Measurements from ENCODE around the gene LRIT2. TPM values are rescaled to one million over a fixed set of nuclear protein-coding genes. Genes with fewer than 3 reads are reported as not detected.

LRIT2 gene
- total RNA-seq, 3 donors from 2014 or later, result not detected

- H3K9me3 ChIP-seq, result no peaks in the 10 kb centered on the region
- no peaks in the 10 kb centered on the region for H3K4me1 ChIP-seq
- no peaks in the 10 kb centered on the region for H3K36me3 ChIP-seq
- no peak overlapping the region for H3K4me3 ChIP-seq
- H3K27ac ChIP-seq, result no peak overlapping the region
- H3K27me3 ChIP-seq, result no peaks in the 10 kb centered on the region
- intact Hi-C loops (cut with DNase I; ENCODE audit: low total_unique reads), result no loop called here
- no peak for DNase-seq (ENCODE audit: low spot score in 2 of 2)
- no peak for TF ChIP-seq POLR2AphosphoS5 (IDR thresholded peaks at IDR 0.05)
- no peak for TF ChIP-seq POLR2A (IDR thresholded peaks at IDR 0.05)
- no peak for TF ChIP-seq CTCF (IDR thresholded peaks at IDR 0.05)
These were observed 3.4 kb downstream of the LRIT2 start for GRCh38 chr10:84221916-84222315.

- DNase-seq (ENCODE audit: low spot score in 2 of 2), result no peak
- no peaks in the 10 kb centered on the region for H3K9me3 ChIP-seq
- H3K27ac ChIP-seq, result no peak overlapping the region
- no peak overlapping the region for H3K4me3 ChIP-seq
- intact Hi-C loops (cut with DNase I; ENCODE audit: low total_unique reads), result no loop called here
- H3K4me1 ChIP-seq, result no peaks in the 10 kb centered on the region
- TF ChIP-seq CTCF (IDR thresholded peaks at IDR 0.05) (no peak), POLR2A (IDR thresholded peaks at IDR 0.05) (no peak), POLR2AphosphoS5 (IDR thresholded peaks at IDR 0.05) (no peak)
- H3K27me3 ChIP-seq, result no peaks in the 10 kb centered on the region
- no peaks in the 10 kb centered on the region for H3K36me3 ChIP-seq
These were observed 7.6 kb downstream of the LRIT2 start for GRCh38 chr10:84217746-84218145.

DNA sequence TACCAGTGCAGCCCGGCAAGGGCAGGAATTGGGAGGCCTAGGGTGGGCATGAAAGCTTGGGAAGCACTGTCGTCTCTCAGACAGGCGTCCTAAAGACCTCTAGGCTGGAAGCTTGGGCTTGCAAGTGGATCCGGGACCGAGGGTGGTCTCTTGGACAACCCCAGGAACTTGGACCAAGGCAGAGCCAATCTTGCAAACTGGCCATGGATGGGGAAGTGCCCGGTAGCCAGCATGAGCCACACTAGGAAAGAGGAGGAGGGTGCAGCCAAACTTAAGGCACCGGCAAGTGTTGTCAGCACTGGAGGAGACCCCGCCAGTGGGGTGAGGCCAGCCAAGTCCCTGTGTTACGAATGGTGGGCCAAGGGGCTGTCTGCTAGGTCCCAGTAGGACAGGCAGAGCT is 8.5 kb downstream of the LRIT2 start:
- Histone ChIP-seq H3K27ac (no peak overlapping the region), H3K27me3 (no peaks in the 10 kb centered on the region), H3K9me3 (no peaks in the 10 kb centered on the region), H3K36me3 (no peaks in the 10 kb centered on the region), H3K4me3 (no peak overlapping the region), H3K4me1 (no peaks in the 10 kb centered on the region)
- intact Hi-C loops (cut with DNase I; ENCODE audit: low total_unique reads), result no loop called here
- TF ChIP-seq CTCF (IDR thresholded peaks at IDR 0.05) (no peak), POLR2AphosphoS5 (IDR thresholded peaks at IDR 0.05) (no peak), POLR2A (IDR thresholded peaks at IDR 0.05) (no peak)
- no peak for DNase-seq (ENCODE audit: low spot score in 2 of 2)

GRCh38 chr10:84214612-84215235 is 10.6 kb downstream of the LRIT2 start:
- peak in 1 of 2 donors; percentile 60 for DNase-seq (ENCODE audit: low spot score in 2 of 2)
- Histone ChIP-seq H3K4me3 (no peak overlapping the region), H3K4me1 (no peaks in the 10 kb centered on the region), H3K27me3 (no peaks in the 10 kb centered on the region), H3K9me3 (no peaks in the 10 kb centered on the region), H3K27ac (no peak overlapping the region), H3K36me3 (no peaks in the 10 kb centered on the region)
- intact Hi-C loops (cut with DNase I; ENCODE audit: low total_unique reads), result no loop called here
- peak in 1 of 3 donors; percentile 28 for TF ChIP-seq CTCF (IDR thresholded peaks at IDR 0.05)
- no peak for TF ChIP-seq POLR2A (IDR thresholded peaks at IDR 0.05)

- no peaks in the 10 kb centered on the region for H3K9me3 ChIP-seq
- H3K4me3 ChIP-seq, result no peak overlapping the region
- intact Hi-C loops (cut with DNase I; ENCODE audit: low total_unique reads), result no loop called here
- no peak for DNase-seq (ENCODE audit: low spot score in 2 of 2)
- H3K36me3 ChIP-seq, result no peaks in the 10 kb centered on the region
- TF ChIP-seq POLR2AphosphoS5 (IDR thresholded peaks at IDR 0.05), result no peak
- no peak for TF ChIP-seq POLR2A (IDR thresholded peaks at IDR 0.05)
- TF ChIP-seq CTCF (IDR thresholded peaks at IDR 0.05), result no peak
- H3K27ac ChIP-seq, result no peak overlapping the region
- no peaks in the 10 kb centered on the region for H3K4me1 ChIP-seq
- no peaks in the 10 kb centered on the region for H3K27me3 ChIP-seq
These were observed 11.2 kb downstream of the LRIT2 start for GRCh38 chr10:84214046-84214572.
